ENCODE measurements around the gene SFT2D2.

The SFT2D2 gene

GRCh38 chr1:168223681-168224540, 1.9 kb upstream of the SFT2D2 start:
- no peak for DNase-seq

GRCh38 chr1:168224991-168225390, 813 bp upstream of the SFT2D2 start:
- DNase-seq = no peak

- no peak for DNase-seq
These were observed 1.8 kb downstream of the SFT2D2 start for GRCh38 chr1:168227620-168228019.

- no peak for DNase-seq
These were observed 4.1 kb downstream of the SFT2D2 start for GRCh38 chr1:168229893-168230292.

DNA sequence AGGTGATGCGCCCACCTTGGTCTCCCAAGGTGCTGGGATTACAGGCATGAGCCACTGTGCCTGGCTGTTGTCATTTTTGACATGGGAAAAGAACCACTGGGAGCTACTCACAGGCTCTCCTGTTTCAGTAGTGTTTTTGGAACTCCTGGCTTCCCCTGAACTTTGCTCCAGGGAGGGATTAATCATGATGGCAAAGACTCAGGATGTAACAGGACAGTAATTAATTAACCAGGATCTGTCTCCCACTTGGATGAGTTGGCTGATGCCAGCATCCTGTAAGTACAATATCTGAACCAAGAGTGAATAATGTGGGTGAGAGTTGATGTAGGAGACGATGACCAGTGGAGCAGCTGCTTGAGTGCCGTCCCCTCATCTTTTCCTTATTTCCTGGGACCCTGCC, 4.9 kb downstream of the SFT2D2 start:
- no peak for DNase-seq

GRCh38 chr1:168234846-168235547, 9.2 kb downstream of the SFT2D2 start:
- DNase-seq = peak; percentile 17

DNA sequence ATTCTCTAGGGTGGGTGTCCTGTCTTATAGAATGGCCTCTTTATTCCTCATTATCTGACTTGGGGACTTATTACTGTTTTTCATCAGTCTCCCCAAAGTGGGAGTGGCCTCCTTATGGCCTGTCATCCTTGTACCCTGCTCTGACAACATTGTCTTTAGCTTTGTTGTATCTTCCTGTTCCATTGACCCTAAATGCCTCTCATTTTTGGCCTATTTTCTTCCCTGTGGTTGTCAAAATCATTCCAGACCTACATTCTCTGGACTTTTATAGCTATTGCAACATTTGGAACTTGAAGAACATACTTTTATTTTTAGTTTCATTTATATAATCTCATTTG, 9.7 kb downstream of the SFT2D2 start:
- no peak for DNase-seq

GRCh38 chr1:168235937-168236336, 10.1 kb downstream of the SFT2D2 start:
- DNase-seq = no peak

DNA sequence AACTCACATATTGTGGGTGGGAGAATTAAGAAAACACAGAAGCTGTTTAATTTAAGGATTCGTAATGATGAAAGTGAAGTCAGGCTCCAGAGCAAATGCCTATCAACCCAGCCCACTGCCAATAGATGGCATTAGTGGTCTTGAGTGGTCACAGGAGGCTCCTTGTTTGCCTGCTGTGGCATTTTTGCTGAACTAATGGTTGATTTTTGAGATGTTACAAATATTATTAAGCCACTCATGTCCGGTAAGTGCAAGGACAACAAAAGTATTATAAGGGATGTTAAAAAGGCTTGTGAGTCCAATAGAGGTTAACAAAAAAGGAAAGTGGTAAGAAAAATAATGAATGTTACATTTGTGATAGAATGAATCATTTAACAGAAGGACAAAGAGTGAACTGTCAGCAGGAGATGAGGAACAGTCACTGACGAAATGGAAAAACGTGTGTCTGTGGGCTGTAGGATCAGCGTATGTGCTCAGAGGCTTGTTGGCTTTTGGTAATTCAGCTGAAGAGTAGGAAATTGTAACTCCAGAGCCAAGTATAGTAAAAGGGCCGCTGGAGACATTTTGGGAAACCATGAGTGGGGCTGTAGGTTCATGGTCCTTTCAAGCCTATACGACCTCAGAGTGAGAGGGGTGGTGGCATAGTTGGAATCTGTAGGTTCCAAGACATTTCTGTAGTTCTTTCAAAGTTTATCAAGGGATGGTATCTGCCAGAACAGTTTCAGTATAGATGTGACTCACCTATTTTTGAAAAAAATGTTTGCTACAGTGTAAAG, 11.2 kb downstream of the SFT2D2 start:
- no peak for DNase-seq

DNA sequence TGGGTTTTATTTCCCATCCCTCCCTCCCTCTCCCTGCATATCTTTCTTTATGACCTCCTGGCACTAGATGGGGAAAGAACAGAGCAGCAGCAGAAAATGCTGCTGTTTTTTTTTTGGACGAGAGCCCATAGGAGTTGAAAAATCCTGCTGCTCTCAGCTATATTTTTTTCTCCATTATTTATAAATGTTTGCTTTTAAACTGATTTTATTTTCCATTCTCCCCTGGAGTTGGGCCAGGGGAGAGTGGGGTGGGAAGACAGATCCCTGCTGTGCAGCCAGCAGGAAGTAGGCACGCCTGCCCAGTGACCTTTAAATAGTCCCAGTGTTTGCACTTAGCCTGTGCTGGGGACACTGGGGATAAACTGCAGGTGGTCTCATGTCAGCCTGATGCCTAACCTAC, 17.4 kb downstream of the SFT2D2 start:
- no peak for DNase-seq

DNA sequence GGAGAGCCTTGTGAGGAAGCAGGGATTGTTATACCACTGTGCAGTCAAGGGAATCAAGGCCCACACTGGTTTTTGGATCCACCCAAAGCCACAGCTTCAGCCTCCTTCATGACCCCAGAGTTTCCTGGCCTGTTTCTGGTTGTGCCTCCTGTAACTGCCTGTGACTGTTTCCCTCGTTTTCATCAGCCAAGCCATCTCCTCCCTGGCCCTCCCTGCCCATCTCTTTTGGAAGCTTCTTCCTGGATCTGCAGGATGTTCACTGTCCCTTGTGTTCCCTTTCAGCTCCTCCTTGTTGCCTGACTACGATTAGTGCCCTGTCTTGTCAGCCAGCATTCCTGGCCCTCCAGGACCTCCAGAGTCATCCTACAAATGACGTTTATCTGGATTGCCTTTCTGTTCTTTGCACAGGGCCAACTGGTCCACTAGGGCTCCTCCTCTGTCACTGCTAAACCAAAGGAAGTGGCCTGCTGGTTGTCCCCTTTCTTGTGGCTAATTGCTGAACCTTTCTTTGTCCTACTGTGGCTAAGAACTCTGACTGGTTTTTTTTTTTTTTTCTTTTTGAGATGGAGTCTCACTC, 17.9 kb downstream of the SFT2D2 start:
- DNase-seq = no peak

GRCh38 chr1:168245042-168245441, 19.2 kb downstream of the SFT2D2 start:
- no peak for DNase-seq

DNA sequence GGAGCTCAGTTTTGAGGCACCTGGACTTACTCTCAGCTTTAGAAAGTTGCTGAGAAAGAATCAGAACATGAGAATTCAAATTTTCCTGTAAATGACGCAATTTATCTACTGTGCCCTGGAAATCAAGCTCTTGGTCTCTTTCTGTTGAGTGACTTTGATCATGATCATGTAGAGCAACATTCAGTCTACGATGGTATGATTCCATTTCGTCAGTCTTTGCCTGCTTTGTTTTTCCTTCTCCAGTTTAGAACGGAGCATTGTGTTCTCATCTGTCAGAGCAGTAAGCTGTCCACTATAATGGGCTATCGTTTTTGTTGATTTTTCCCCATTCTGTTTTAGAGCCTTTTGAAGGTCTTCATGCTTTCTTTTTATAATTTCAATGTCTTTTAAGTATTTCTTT, 20.7 kb downstream of the SFT2D2 start:
- DNase-seq = no peak

- DNase-seq = no peak
These were observed 26.5 kb downstream of the SFT2D2 start for GRCh38 chr1:168252204-168252733.

DNA sequence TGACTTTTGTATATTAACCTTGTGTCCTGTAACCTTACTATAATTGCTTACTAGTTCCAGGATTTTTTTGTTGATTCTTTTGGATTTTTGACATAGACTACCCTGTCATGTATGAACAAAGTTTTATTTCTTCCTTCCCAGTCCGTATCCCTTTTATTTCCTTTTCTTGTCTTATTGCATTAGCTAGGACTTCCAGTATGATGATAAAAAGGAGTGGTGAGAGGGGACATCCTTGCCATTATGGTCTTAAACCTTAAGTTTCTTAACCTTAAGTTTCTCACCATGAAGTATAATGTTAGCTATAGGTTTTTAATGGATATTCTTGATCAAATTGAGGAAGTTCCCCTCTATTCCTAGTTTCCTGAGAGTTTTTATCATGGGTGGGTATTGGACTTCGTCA, 30.4 kb downstream of the SFT2D2 start:
- no peak for DNase-seq

DNA sequence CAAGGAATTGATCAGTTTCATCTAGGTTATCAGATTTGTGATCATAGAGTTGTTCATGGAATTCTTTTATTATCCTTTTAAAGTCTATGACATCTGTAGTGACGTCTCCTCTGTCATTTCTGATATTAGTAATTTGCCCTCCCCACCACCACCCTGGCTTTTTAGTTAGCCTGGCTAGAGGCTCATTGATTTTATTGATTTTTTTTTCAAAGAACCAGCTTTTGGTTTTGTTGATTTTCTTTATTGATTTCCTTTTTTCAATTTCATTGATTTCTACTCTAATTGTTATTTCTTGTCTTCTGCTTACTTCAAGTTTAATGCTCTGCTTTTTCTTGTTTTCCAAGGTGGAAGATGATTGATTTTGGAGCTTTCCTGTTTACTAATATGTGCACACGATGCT, 31.6 kb downstream of the SFT2D2 start:
- DNase-seq = no peak

DNA sequence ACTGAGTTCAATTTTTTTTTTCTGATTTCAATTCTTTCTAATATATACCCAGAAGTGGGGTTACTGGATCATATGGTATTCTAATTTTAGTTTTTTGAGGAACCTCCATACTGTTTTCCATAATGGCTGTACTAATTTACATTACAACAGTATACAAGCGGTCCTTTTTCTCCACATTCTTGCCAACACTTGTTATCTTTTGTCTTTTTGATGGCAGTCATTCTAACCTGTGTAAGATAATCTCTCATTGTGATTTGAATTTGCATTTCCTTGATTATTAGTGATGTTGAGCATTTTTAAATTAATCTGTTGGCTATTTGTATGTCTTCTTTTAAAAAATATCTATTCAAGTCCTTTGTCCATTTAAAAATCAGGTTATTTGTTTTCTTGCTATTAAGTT, 33.8 kb downstream of the SFT2D2 start:
- no peak for DNase-seq

DNA sequence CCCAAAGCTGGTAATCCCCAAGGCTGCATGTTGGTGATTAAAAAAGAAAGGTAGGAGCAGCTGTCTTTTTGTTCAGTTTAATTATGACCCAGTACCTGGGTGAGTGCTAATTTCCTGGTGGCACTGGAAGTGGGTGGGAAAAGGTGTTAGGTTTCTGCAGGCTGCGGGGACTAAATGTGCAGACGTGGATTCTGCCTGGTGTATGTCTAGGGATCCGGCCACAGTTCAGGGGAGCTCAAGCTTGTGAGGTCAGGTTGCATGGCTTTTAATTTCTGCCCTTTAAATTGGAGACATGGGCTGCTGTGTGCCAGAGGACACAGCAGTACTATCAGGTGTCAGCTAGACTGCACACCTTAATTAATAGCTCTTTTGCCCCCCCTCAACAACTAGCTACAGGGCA, 34.6 kb downstream of the SFT2D2 start:
- no peak for DNase-seq

GRCh38 chr1:168261390-168261789, 35.6 kb downstream of the SFT2D2 start:
- no peak for DNase-seq

DNA sequence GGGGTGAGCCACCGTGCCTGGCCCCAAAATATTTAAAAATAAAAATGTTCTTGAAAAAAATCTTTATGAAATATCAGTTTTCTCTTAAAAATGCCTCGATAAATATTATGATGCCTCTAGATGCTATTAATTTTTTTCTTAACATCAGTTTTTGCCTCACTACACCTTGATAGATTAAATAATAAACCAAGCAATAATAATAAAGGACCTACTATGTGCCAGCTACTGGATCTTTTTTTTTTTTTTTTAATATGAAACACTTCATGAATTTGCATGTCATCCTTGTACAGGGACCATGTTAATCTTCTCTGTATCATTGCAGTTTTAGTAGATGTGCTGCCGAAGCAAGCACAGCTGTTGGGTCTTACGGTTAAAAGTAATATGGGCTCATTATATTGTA, 37.3 kb downstream of the SFT2D2 start:
- no peak for DNase-seq

GRCh38 chr1:168264296-168264695, 38.5 kb downstream of the SFT2D2 start:
- no peak for DNase-seq

DNA sequence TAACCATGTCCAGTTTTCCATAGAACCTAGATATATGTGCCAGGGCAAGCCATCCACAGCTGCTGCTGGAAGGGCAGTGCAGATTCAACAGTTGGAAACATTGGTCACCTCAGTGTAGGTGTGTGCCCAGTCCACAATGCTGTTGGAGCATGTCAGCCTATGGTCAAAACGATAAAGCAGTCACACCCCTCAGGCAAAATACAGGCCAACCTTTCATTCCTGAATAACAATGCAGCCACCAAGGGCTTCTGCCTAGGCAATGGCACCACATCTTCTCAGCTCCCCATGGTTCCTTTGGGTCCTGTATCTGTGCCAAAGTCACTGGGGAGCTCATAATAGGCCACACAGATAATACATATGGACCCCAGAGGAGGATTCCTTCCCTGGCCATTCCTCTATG, 39.8 kb downstream of the SFT2D2 start:
- DNase-seq = no peak

DNA sequence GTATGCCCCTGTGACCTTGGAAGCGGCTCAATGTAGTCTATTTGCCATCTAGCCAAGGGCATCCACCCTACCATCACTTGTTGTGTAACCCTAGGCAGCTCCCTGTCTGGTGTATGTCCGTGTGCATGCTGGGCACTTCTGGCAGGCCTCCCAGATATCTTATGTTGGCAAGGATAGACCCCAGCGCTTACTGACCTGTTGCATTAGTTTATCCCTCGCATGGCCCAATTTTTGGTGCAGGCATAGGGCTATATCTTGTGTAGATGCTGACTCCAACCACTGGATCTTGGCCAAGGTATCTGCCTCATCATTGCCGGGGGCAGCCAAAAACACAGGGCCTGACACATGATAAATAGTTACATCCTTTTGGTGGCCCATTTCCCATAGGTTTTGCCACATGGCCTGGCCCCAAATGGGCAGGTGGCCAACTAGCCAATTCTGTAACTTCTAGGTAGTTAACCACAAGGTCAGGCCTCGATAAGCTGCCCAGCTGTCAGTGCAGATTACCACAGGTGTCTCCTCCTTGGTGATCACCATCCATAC, 40.9 kb downstream of the SFT2D2 start:
- no peak for DNase-seq

Measured in NCI-H2227 treated with DMSO at 0.1 percent for 48 hours (cell line).